GM18868 (cell line): ENCODE measurements around the gene SIGLEC11.
A peak's percentile ranks its signal among the peaks of the same experiment; 100 is the strongest.
"Not testable (repeated sequence)": the region's sequence is repeated elsewhere in the genome, so short reads cannot be mapped to it uniquely, and the experiment has no call there.

Experiments used
- ATAC-seq: cut with Tn5 transposase; IDR thresholded peaks from one replicate; pipeline ENCODE4 v1.9.1; 2021; ENCODE audit warnings: mild to moderate bottlenecking, moderate library complexity; ENCODE audit not compliant: unreplicated experiment

The SIGLEC11 gene

DNA sequence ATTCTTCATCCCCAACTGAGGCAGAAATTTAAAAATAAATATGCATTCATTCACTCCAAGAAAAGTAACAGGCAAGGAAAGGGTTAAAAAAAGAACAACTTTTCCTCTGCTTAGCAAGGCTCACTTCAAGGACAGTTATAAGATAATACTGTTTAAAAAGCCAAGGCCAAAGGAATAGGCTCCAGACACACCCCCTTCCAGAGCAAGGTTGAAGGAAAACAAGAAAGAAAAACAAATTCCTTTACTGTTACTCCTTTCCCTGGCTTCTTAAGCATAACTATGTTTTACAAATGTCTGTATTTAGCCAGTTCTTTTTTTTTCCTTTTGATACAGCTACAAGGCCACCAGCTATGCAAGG is 8.5 kb downstream of the SIGLEC11 start:
- ATAC-seq: no peak

DNA sequence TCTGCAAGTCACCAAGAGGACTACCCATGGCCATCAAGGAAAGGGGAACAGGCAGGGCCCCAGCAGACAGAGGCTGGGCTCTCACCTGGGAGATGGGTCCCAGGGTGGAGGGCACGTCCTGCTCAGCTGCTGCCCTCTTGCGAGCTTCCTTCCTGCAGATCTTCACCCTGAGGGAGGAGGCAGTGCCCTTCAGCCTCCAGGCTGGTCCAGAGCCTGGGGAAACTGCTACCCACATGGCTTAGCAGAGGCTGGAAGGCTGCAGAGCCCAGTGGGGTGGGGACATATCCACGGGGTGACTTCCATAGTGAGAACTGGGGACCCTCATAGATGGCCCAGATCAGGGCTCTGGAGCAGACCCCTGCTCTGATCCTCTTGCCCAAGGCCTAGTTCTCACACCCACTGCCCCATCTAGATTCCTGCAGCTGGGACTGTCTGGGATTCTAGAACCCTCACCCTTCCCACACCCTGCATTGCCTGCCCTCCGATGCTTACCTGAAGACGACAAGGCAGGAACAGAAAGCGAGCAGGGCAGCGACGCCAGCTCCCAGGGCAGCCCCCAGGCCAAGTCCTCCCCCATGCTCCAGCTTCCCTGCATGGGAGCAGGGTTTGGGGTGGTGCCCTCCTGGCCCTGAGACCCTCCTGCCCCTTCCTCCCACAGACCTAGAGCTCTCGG is 9.0 kb downstream of the SIGLEC11 start:
- no peak for ATAC-seq

DNA sequence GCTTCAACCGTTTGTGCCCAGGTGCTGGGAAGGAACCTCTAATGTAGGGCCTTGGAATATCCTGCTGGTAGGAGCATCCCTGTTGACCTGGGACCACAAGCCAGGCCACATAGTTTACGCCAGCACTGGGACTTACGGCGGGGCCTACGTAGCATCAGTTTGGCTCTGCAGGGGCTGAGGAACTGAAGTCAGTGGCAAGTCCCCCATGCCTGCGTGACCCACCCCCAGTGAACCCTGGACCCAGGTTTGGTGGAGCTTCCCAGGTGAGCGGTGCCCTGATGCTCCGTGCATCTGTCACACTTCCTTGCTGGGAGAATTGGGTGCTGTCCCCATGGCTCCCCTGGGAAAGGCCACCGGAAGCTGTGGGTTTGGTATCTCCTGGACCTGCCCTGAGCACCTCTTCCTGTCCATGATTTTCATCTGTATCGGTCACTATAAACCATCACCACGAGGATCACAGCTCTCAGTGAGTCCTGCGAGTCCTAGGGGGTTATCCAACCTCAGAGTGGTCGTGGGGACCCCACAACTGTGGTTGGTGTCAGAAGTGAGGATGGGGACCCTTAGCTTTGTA is 9.9 kb downstream of the SIGLEC11 start:
- ATAC-seq: no peak

DNA sequence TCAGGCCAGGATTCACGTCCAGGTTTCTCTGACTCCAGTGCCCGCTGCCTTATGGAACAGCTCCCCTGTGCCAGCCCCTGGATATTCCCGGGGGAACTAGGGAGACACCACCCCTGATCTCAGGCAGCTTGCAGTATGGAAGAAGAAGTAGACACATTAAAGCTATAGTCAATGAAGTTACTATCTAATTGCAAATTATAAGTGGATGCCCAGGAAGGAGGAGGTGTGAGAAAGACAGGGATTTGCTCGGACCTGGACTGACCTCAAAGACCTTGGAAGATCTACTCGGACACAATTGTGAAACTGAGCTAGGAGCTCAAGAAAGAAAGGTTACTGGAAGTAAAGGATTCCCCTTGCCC is 10.4 kb downstream of the SIGLEC11 start:
- ATAC-seq: no peak

DNA sequence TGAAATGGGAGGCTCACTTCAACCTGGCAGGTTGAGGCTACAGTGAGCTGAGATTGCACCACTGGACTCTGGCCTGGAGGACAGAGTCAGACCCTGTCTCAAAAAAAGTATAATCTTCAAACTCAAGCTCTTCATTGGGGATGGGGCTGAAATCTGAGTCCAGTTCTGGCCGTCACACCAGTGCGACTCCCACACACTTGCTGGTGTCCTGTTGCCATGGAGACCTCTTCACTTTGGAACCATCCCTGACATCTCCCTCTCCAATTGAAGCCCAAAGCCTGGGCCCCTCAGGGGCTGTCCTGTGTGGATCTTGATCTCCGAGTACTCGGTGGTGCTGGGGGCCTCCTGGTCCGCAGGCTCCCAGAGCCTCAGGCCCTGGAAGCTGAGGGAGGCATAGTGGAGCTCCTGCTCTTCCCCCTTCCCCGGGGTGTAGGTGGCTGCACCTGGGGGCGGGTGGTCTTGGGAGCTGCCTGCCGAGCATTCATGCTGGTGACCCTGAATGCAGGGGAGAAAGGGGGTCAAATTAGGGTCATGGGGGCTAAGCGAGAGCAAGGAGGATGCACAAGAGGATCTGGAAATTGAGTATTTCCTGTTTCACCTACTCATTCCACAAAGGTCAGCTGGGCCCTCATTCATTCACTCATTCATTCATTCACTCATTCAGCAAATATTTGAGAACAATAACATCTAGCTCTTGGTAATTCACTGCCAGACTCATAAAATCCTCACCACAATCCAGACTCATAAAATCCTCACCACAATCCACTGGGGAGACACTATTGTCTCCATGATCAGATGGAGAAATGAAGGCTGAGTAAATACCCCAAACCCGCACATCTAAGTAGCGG is 11.0 kb downstream of the SIGLEC11 start:
- no peak for ATAC-seq

DNA sequence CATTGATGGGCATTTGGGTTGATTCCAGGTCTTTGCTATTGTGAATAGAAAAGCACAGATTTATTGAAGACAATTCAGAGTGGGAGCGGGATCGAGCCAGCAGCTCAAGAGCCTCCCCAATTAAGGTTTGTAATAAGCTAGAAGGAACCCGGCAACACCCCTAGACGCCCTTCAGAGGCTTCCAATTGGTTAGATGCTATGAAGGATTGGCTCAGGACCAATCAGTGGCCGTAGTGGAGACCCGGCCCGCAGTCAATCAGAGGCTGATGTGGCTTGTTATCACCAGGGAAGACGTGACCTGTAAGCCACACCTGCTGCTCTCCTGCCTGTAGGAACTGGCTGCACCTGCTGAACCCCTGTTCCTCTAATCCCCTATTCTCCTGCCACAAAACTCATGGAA is 14.6 kb downstream of the SIGLEC11 start:
- ATAC-seq: no peak

DNA sequence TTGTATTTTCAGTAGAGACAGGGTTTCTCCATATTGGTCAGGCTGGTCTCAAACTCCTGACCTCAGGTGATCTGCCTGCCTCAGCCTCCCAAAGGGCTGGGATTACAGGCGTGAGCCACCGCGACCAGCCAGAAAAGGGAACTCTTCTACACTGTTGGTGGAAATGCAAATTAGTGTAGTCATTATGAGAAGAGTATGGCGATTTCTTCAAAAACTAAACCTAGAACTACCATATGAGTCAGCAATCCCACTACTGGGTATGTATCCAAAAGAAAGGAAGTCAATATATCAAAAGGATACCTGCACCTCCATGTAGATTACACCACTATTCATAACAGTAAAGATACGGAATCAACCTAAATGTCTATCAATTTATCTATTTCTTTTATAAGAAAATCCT is 16.4 kb downstream of the SIGLEC11 start:
- not testable (repeated sequence) for ATAC-seq

DNA sequence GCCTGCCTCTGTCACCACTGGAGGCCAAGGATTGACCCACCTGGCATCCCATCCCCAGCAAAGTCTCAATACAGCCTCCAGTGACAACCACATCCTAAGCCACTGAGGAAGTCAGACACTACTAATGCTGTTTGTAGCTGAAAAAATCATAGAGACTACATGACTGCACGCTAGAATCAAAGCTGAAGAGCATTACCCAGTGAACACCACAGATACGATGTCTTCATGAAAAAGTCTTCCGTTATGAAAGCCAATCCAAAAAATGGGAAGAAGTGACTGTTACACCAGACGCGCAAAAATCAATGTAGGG is 20.5 kb downstream of the SIGLEC11 start:
- no peak for ATAC-seq

DNA sequence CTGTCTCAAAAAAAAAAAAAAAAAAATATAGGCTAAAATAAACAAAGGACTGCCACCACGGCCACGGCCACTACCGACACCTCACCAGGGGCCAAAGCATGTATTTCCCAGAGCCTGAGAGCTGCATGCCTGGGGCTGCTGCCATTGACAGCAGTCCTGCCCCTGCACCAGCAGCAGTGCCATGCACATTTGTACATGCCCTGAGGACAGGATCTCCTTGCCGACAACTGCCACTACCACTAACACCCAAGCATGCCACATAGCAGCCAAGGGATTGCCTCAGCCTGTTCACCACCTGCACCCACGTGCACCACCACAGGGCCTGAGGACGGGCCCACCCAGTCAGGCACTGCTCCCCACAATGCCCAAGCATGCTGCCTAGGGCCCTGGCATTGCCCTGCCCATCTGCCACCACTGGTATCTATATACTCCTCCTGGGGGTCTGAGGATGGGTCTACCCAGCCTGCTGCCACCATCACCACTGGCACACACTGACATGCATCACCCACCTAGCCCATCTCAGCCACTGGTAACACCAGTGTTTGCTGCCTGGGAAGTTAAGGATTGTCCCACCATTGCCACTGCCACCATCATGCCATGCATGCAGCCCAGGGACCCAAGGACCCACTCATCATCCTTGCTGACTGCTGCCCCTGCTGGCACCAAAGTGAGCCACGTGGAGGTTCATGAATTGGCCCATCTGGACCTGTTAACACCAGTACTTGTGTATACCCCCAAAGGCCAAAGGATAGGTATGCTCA is 21.1 kb downstream of the SIGLEC11 start:
- no peak for ATAC-seq

DNA sequence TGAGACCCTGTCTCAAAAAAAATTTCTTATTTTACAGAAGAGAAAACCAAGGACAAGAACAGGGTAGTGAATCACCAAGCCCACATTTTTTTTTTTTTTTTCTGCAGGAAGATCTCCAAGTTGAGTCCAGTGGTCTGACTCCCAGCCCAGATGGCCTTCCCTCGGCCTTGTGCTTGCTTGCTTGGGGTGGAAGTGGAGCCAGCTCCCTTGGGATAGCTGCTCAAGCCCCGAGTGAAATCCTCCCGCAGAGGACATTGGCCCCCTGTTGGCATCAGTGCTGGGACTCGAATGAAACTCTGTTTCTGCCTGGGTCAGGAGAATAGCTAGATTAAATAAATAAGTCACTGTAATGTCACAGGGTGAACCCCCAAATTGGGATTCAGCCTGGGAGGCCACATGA is 22.3 kb downstream of the SIGLEC11 start:
- ATAC-seq: no peak

DNA sequence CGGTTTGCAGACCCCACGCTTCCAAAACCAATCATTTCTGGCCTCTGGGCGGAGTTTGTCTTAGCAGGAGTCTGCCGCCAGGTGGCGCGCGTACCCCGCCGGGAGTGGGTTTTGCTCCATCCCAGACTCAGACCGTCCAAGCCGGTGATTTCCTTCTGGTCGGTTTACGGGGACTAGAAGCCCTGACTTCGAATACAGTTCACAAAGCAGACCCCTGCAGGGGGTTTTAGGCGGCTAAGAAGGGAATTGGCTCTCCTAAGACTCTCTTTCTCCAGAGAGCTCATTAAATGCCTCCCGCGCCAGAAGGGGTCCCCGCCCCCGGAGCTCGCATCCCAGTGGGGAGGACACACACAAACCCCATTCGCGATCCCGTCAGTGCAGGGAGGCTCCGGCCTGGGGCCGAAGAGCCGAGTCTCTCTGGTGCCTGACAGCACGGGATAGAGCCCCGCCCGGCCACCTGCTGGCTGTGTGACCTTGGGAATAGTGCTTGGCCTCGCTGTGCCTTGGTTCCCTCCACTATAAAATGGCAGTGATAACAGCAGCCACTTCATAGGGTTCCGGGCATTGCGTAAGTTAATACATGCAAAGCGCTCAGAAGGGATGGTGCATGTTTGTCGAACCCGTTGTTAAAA is 23.1 kb downstream of the SIGLEC11 start:
- no peak for ATAC-seq

DNA sequence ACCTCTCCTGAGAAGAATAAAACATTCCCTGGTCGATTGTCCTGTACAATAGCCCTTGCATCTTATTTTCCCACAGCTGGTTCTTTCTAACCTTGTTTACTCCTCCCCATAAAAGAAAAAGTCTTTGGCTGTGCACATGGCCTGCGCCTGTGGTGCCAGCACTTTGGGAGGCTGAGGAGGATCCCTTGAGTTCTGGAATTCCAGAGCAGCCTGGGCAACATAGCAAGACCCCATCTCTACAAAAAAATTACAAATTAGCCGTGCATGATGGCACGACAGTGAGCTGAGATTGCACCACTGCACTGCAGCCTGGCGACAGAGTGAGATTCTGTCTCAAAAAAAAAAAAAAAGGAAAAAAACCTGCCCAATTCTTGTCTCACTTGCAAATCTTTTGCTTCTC is 24.4 kb downstream of the SIGLEC11 start:
- ATAC-seq: no peak

DNA sequence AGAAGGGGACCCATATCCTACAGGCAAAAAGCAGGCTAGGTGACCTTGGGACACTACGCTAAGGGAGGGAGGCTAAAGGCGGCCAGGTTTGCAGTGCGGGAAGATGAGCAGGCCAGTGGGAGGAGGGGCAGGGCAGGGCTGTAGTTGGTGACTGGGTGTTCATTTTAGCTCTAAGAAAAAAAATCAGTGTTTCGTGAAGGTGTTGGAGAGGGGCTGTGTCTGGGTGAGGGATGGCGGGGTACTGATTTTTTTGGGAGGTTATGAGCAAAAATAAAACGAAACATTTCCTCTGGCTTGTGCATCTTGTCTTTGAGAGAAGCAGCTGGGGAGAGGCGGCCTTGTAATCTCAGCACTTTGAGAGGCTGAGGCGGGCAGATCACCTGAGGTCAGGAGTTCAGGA is 27.3 kb downstream of the SIGLEC11 start:
- ATAC-seq: no peak

DNA sequence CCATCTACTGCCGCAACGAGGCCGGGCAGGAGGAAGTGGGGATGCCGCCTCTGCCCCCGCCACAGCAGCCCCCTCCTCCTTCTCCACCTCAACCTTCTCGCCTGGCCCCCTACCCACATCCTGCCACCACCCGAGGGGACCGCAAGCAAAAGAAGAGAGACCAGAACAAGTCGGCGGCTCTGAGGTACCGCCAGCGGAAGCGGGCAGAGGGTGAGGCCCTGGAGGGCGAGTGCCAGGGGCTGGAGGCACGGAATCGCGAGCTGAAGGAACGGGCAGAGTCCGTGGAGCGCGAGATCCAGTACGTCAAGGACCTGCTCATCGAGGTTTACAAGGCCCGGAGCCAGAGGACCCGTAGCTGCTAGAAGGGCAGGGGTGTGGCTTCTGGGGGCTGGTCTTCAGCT is 28.2 kb downstream of the SIGLEC11 start:
- ATAC-seq: no peak

DNA sequence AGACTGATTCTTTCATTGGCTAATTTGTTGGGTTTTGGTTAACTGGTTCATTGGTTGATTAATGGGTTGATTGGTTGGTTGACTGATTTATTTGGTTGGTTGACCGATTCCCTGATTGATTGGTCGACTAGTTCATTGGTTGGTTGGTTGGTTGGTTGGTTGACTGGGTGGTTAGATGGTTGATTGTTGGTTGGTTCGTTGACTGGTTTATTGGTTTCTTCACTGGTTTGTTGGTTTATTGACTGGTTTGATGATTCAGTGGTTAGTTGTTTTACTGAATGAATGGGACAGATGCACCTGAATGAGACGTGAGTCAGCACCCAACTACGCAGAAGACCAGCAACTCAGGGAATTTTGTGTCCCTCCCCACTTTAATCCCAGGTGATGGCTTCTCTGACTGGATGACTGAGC is 28.9 kb downstream of the SIGLEC11 start:
- ATAC-seq: no peak

DNA sequence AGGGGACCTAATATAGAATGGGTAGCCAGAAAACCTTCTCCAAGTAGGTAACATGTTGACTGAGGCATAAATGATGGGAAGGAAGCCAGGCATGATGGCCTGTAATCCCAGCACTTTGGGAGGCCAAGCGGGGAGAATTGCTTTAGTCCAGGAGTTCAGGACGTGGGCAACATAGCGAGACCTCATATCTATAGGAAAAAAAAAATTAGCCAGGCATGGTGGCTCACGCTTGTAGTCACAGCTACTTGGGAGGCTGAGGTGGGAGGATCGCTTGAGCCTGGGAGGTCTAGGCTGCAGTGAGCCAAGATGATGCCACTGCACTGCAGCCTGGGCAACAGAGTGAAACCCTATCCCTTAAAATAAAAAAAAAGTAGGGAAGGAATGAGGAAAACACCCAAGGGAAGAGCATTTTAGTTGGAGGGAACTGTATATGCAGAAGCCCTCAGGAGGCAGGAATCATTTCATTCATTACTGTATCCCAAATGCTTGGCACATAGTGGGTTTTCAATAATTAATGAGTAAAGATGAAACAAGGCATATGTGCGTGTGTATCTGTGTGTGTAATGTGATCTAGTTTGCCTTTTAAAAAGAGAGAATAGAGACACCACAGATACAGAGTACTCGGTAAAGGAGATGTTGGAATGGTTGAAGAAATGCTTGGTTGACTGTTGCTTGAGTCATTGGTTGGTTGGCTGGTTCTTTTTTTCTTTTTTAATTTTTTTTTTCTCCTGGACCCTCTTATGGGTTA is 29.5 kb downstream of the SIGLEC11 start:
- ATAC-seq: no peak

DNA sequence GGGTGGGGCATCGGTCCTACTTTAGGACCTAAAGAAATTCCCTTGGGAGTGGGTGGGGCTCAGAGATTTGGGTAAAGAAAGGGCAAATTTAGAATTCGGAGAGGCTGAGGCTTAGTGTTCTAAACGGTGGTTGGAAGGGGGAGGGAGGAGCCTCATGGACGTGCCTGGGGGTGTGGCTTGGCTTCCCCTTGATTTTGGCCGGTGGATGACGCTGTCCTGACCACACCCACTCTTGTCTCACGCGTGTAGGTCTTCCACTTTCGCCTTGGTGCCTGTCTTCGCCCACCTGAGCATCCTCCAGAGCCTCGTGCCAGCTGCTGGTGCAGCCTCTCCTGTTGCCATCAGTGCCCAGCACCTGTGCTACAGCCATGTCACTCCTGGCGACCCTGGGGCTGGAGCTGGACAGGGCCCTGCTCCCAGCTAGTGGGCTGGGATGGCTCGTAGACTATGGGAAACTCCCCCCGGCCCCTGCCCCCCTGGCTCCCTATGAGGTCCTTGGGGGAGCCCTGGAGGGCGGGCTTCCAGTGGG is 30.4 kb downstream of the SIGLEC11 start:
- no peak for ATAC-seq

DNA sequence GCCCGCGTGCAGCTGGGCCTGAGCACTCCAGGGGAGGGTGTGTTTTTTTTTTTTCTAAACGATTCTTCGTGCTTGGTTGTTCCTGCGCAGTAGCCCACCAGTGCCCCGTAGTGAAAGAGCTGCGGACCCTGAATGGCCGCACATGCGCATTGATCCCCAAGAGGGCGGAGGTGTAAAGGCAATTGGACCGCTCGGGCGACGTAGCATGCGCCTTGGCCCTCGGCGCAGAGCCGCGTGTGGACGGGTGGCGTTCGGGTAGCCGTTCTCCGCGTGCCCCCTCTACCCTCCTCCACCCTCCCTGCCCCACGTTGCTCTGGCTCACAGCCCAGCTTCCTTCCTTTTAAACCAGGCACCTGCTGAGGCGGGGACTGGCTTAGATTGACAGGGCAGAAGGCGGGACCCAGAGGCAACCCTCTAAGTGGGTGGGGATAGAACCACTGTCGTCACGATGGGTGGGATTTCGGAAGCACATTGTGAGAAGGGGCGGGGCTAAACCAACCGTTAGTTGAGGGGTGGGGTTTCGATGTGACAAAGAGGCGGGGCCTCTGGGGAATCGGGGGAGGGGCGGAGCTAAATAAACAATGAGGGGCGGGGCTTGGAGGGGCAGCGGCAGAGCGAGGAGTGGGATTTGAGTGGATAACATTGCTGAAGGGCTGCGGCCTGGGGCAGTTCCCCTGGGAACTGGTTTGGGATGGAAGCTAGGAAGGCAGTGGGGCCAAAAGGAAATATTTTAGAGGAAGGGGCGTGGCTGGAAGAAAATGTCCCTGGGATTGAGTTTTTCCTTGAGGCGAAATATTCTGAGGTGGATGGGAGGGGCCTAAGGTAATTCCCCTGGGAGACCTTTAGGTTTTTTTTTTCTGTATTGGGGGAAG is 31.1 kb downstream of the SIGLEC11 start:
- ATAC-seq: peak; percentile 69

DNA sequence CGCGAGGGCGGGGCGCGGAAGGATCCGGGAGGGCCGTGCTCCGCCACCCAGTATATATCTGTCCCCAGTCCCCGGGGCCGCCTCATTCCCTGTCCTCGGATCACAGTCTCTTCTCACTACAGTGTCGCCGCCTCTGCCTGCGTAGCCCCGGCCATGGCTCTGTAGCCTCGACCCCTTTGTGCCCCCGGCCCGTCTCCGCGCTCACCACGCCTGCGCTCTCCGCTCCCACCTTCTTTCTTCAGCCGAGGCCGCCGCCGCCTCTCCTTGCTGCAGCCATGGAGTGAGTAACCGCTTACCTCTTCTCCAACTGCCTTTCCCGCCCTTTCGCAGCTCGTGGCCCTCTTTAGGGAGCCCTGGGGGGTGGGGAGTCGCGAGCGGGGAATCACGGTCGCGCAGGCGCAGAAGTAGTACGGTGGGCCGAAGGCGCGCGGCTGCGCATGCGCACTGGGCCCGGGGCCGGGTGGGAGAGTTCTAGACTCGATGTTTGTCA is 31.8 kb downstream of the SIGLEC11 start, which contains the start of the genes ATF5 and NUP62:
TSS of gene ATF5 (plus strand) at position 85 of the 490 bp plus-strand sequence. CDS start 1,646 bp downstream, outside the sequence.
TSS of gene NUP62 (minus strand) at position 384 of the 490 bp plus-strand sequence. CDS start 19,697 bp downstream, outside the sequence.
- ATAC-seq: peak; percentile 48
